MM.1S (cell line): ENCODE data around the gene GRB2.

Experiments
- DNase-seq: peaks from one replicate; pipeline ENCODE4 v3.0.0-alpha.2; 2015
- H2AFZ ChIP-seq: fragments of 300-600 bp; sonication (generic); 2 replicates; pipeline ENCODE4 v1.6.0; 2016; ENCODE audit warnings: antibody characterized with exemption, low read length
- H3F3A ChIP-seq: fragments of 300-600 bp; sonication (generic); 2 replicates; pipeline ENCODE4 v1.6.1; 2016; ENCODE audit warnings: mild to moderate bottlenecking, antibody characterized with exemption, low read length, moderate library complexity, mixed read lengths; ENCODE audit not compliant: insufficient read depth
- H3K27ac ChIP-seq: fragments of 300-600 bp; sonication (generic); 2 replicates; pipeline ENCODE4 v1.5.1; 2016; ENCODE audit warnings: mild to moderate bottlenecking, low read length
- H3K27me3 ChIP-seq: fragments of 300-600 bp; sonication (generic); replicated peaks from 2 replicates; pipeline ENCODE4 v1.6.0; 2016; ENCODE audit warnings: low read length; ENCODE audit not compliant: insufficient read depth
- H3K36me3 ChIP-seq: fragments of 300-600 bp; sonication (generic); replicated peaks from 2 replicates; pipeline ENCODE4 v1.6.1; 2016; ENCODE audit warnings: mild to moderate bottlenecking, low read length, mixed read lengths; ENCODE audit not compliant: insufficient read depth
- H3K4me1 ChIP-seq: fragments of 300-600 bp; sonication (generic); 2 replicates; pipeline ENCODE4 v1.6.1; 2016; ENCODE audit warnings: low read length, mixed read lengths
- H3K4me2 ChIP-seq: fragments of 300-600 bp; sonication (generic); 2 replicates; pipeline ENCODE4 v1.6.0; 2016; ENCODE audit warnings: low read depth, low read length
- H3K4me3 ChIP-seq: fragments of 300-600 bp; sonication (generic); 2 replicates; pipeline ENCODE4 v1.5.1; 2016; ENCODE audit warnings: low read length, mixed read lengths
- H3K79me2 ChIP-seq: fragments of 300-600 bp; sonication (generic); 2 replicates; pipeline ENCODE4 v1.6.1; 2016; ENCODE audit warnings: mixed run types, low read length, mixed read lengths
- H3K9ac ChIP-seq: fragments of 300-600 bp; sonication (generic); 2 replicates; pipeline ENCODE4 v1.6.1; 2016; ENCODE audit warnings: low read length, mixed read lengths
- H3K9me2 ChIP-seq: fragments of 300-600 bp; sonication (generic); replicated peaks from 2 replicates; pipeline ENCODE4 v1.6.1; 2016; ENCODE audit warnings: mild to moderate bottlenecking, low read length, mixed read lengths; ENCODE audit not compliant: insufficient read depth
- H3K9me3 ChIP-seq: fragments of 300-600 bp; sonication (generic); replicated peaks from 2 replicates; pipeline ENCODE4 v1.6.1; 2016; ENCODE audit warnings: mild to moderate bottlenecking, low read length, mixed read lengths; ENCODE audit not compliant: insufficient read depth
- H4K20me1 ChIP-seq: fragments of 300-600 bp; sonication (generic); 2 replicates; pipeline ENCODE4 v1.6.1; 2016; ENCODE audit warnings: mild to moderate bottlenecking, low read length, moderate library complexity, mixed read lengths; ENCODE audit not compliant: insufficient read depth
- CTCF ChIP-seq: fragments of 300-600 bp; sonication (generic); IDR thresholded peaks from 2 replicates; pipeline ENCODE4 v1.5.1; 2016; ENCODE audit warnings: antibody characterized with exemption, low read length, mixed read lengths
- EZH2 ChIP-seq: fragments of 300-600 bp; sonication (generic); optimal IDR thresholded peaks from 2 replicates; pipeline ENCODE3; 2017; ENCODE audit warnings: low read depth, mild to moderate bottlenecking, antibody characterized with exemption, low read length, mixed read lengths
- EZH2phosphoT487 ChIP-seq: fragments of 300-600 bp; sonication (generic); IDR thresholded peaks from 2 replicates; pipeline ENCODE4 v1.6.1; 2018; ENCODE audit warnings: antibody characterized with exemption, low read length

The GRB2 gene

GRCh38 chr17:75367312-75367711, 38.2 kb downstream of the GRB2 start:
- no peak overlapping the region for H3K9ac ChIP-seq
- H3K27me3 ChIP-seq: no peaks in the 10 kb centered on the region
- TF ChIP-seq CTCF: no peak
- TF ChIP-seq EZH2: no peak
- no peak for TF ChIP-seq EZH2phosphoT487
- no peak overlapping the region for H3K4me3 ChIP-seq
- H3K27ac ChIP-seq: no peak overlapping the region
- no peaks in the 10 kb centered on the region for H3F3A ChIP-seq
- H3K4me1 ChIP-seq: no peaks in the 10 kb centered on the region
- H4K20me1 ChIP-seq: peaks cover 21% of the 10 kb centered on the region
- H3K4me2 ChIP-seq: no peak overlapping the region
- no peak overlapping the region for H2AFZ ChIP-seq
- H3K79me2 ChIP-seq: peaks cover 98% of the 10 kb centered on the region
- H3K9me2 ChIP-seq: no peaks in the 10 kb centered on the region
- DNase-seq: no peak
- no peaks in the 10 kb centered on the region for H3K36me3 ChIP-seq
- no peaks in the 10 kb centered on the region for H3K9me3 ChIP-seq

GRCh38 chr17:75366432-75366831, 39.0 kb downstream of the GRB2 start:
- no peak overlapping the region for H3K4me3 ChIP-seq
- peaks cover 98% of the 10 kb centered on the region for H3K79me2 ChIP-seq
- no peak overlapping the region for H3K27ac ChIP-seq
- no peaks in the 10 kb centered on the region for H3K9me2 ChIP-seq
- no peak for DNase-seq
- no peaks in the 10 kb centered on the region for H3K27me3 ChIP-seq
- peaks cover 16% of the 10 kb centered on the region for H4K20me1 ChIP-seq
- no peak overlapping the region for H2AFZ ChIP-seq
- TF ChIP-seq EZH2: no peak
- TF ChIP-seq CTCF: no peak
- no peaks in the 10 kb centered on the region for H3F3A ChIP-seq
- no peak overlapping the region for H3K4me2 ChIP-seq
- no peaks in the 10 kb centered on the region for H3K9me3 ChIP-seq
- no peaks in the 10 kb centered on the region for H3K36me3 ChIP-seq
- H3K4me1 ChIP-seq: no peaks in the 10 kb centered on the region
- H3K9ac ChIP-seq: no peak overlapping the region

- no peak overlapping the region for H3K4me2 ChIP-seq
- H3K79me2 ChIP-seq: peaks cover 98% of the 10 kb centered on the region
- no peak for TF ChIP-seq CTCF
- no peak for TF ChIP-seq EZH2
- no peak for TF ChIP-seq EZH2phosphoT487
- no peak overlapping the region for H3K9ac ChIP-seq
- H4K20me1 ChIP-seq: peaks cover 13% of the 10 kb centered on the region
- no peaks in the 10 kb centered on the region for H3K27me3 ChIP-seq
- no peaks in the 10 kb centered on the region for H3F3A ChIP-seq
- no peak overlapping the region for H2AFZ ChIP-seq
- no peak overlapping the region for H3K27ac ChIP-seq
- no peaks in the 10 kb centered on the region for H3K36me3 ChIP-seq
- H3K4me1 ChIP-seq: no peaks in the 10 kb centered on the region
- H3K4me3 ChIP-seq: no peak overlapping the region
- DNase-seq: no peak
- no peaks in the 10 kb centered on the region for H3K9me2 ChIP-seq
- H3K9me3 ChIP-seq: no peaks in the 10 kb centered on the region
Observed at GRCh38 chr17:75365931-75366275, 39.6 kb downstream of the GRB2 start.
